HepG2 (cell line): ENCODE results near the gene OPRL1. TPM values are rescaled to one million over a fixed set of nuclear protein-coding genes. Genes with fewer than 3 reads are reported as not detected.

Source experiments
- CERS6 ChIP-seq: sonication (generic); formaldehyde crosslinking; IDR thresholded peaks from 2 replicates; pipeline ENCODE4 v1.5.0; 2020; ENCODE audit warnings: missing genetic modification reagents
- DMTF1 ChIP-seq: sonication (generic); formaldehyde crosslinking; IDR thresholded peaks from 2 replicates; pipeline ENCODE4 v1.4.0; 2020; ENCODE audit warnings: mild to moderate bottlenecking, missing genetic modification reagents
- KLF11 ChIP-seq: IDR thresholded peaks from 2 replicates; pipeline ENCODE4 v1.6.1; 2016; ENCODE audit warnings: missing compliant biosample characterization
- MYC ChIP-seq: sonication (generic); formaldehyde crosslinking; IDR thresholded peaks from 2 replicates; pipeline ENCODE4 v1.9.0; 2021; ENCODE audit warnings: missing genetic modification reagents, borderline replicate concordance
- NFATC3 ChIP-seq: sonication (generic); formaldehyde crosslinking; IDR thresholded peaks from 2 replicates; pipeline ENCODE4 v1.5.1; 2020; ENCODE audit warnings: mild to moderate bottlenecking, missing genetic modification reagents
- PHF21A ChIP-seq: sonication (generic); formaldehyde crosslinking; IDR thresholded peaks from 2 replicates; pipeline ENCODE4 v1.5.0; 2020; ENCODE audit warnings: mild to moderate bottlenecking, missing genetic modification reagents
- PREB ChIP-seq: sonication (generic); formaldehyde crosslinking; IDR thresholded peaks from 2 replicates; pipeline ENCODE4 v1.4.0; 2020; ENCODE audit warnings: missing genetic modification reagents
- SATB2 ChIP-seq: sonication (generic); formaldehyde crosslinking; IDR thresholded peaks from 2 replicates; pipeline ENCODE4 v1.5.0; 2020; ENCODE audit warnings: missing genetic modification reagents
- SNAPC4 ChIP-seq: sonication (generic); formaldehyde crosslinking; IDR thresholded peaks from 2 replicates; pipeline ENCODE4 v1.4.0; 2020; ENCODE audit warnings: mild to moderate bottlenecking, missing genetic modification reagents
- SP4 ChIP-seq: sonication (generic); formaldehyde crosslinking; IDR thresholded peaks from 2 replicates; pipeline ENCODE4 v1.8.1; 2023; ENCODE audit warnings: mild to moderate bottlenecking, missing genetic modification reagents
- ZFYVE20 ChIP-seq: sonication (generic); formaldehyde crosslinking; IDR thresholded peaks from 2 replicates; pipeline ENCODE4 v1.8.0; 2023; ENCODE audit warnings: low read depth, mild to moderate bottlenecking, moderate library complexity, missing genetic modification reagents, borderline replicate concordance
- ZNF121 ChIP-seq: sonication (generic); formaldehyde crosslinking; IDR thresholded peaks from 2 replicates; pipeline ENCODE4 v1.5.0; 2020; ENCODE audit warnings: mild to moderate bottlenecking, missing genetic modification reagents
- ZNF33A ChIP-seq: sonication (generic); formaldehyde crosslinking; IDR thresholded peaks from 2 replicates; pipeline ENCODE4 v1.5.1; 2020; ENCODE audit warnings: missing genetic modification reagents, mild to moderate bottlenecking, moderate library complexity, borderline replicate concordance
- ZNF670 ChIP-seq: sonication (generic); formaldehyde crosslinking; IDR thresholded peaks from 2 replicates; pipeline ENCODE4 v1.8.0; 2022; ENCODE audit warnings: mild to moderate bottlenecking, missing genetic modification reagents, borderline replicate concordance
- ZNF737 ChIP-seq: sonication (generic); formaldehyde crosslinking; IDR thresholded peaks from 2 replicates; pipeline ENCODE4 v1.5.0; 2020; ENCODE audit warnings: missing genetic modification reagents, mild to moderate bottlenecking, borderline replicate concordance
- ZNF816 ChIP-seq: sonication (generic); formaldehyde crosslinking; IDR thresholded peaks from 2 replicates; pipeline ENCODE4 v1.8.0; 2022; ENCODE audit warnings: missing genetic modification reagents, mild to moderate bottlenecking, borderline replicate concordance
- polyA plus RNA-seq, 8 experiments: library from polyadenylated mRNA; depleted of rRNA in 3 of 8; stranded (reverse) in 7 of 8; unstranded in 1 of 8; fragments of >200 nt; fragmentation: Illumina TruSeq in 4 of 8; extraction: Trizol in 4 of 8; gene quantifications; 2 replicates each; pipeline versions ENCODE4 v1.2.1 to v1.2.3, GENCODE V29; 2011 to 2016; ENCODE audit warnings: low read depth in 4 of 8, missing spikeins in 1 of 8, mixed read lengths in 1 of 8; ENCODE audit not compliant: insufficient read depth in 1 of 8
- total RNA-seq, 5 experiments: library from RNA; depleted of rRNA; stranded (reverse); fragments of >200 nt; fragmentation: Illumina TruSeq; extraction: Trizol; gene quantifications; 2 replicates each; pipeline ENCODE4 v1.2.3, GENCODE V29; 2016; ENCODE audit warnings: low read depth in 1 of 5
- TF ChIP-seq, protein P1 (sequence below): IDR thresholded peaks from 2 replicates; pipeline ENCODE4 v1.6.1; 2012; ENCODE audit warnings: low read depth, low read length, improper control_type of control experiment

OPRL1 gene
- total and polyA plus RNA-seq, 2 of the 13 experiments (the other 11 are each of a cell fraction or from before 2014, with no cell fraction given) = 0.35 to 0.71 TPM

DNA sequence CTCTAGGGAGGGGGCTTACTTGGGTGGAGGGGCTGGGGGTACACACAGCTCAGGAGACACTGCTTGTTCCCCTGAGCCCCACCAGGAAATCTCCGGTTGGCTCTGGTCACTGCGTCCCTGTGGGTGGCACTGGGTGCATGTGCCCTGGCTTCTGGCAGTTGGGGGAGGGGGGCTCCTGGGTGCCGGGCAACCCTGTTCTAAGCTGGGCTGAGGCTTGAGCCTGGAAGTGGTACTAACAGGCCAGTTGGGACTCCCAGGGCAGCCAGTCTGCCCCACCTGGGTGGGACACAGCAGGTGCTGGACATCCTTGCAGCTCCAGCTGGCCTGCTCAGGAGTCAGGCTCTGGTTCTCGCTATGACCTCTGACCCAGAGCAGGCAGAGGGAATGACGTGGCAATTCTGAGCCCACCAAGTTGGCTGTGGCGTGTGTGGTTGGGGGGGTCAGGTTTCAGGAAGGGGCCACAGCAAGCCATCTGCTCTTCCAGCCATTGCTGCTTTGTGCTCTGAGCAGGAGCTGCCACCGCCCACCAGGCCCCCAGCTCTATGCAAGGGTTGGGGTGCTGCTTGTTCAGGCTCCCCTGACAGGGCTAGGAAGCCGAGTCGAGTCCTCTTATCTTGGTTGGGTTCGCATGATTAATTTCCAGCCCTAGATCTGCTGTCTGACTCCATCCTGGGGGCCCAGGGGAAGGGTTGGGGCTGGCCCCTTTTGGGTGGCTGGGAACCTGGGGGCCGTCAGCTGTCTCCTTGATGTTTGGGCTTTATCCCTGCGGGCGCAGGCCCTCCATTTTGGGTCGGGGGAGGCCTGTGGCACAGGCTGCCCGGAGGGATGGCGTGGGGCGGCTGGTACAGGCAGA lies 43.3 kb upstream of the OPRL1 start (continued):
- no peak for TF ChIP-seq PREB (CRISPR knock-in tag)
- TF ChIP-seq ZNF33A (CRISPR knock-in tag) = no peak
- peak; percentile 1; the same call in 1 of the 2 replicates for TF ChIP-seq ZNF121 (CRISPR knock-in tag)
- TF ChIP-seq DMTF1 (CRISPR knock-in tag) = no peak
- peak; percentile 66 for TF ChIP-seq SP4 (CRISPR knock-in tag)
- no peak for TF ChIP-seq SATB2
- peak; percentile 35; the same call in 1 of the 2 replicates for TF ChIP-seq SNAPC4 (CRISPR knock-in tag)
- peak; percentile 13; the same call in 1 of the 2 replicates for TF ChIP-seq PHF21A (CRISPR knock-in tag)
- TF ChIP-seq ZNF816 (CRISPR knock-in tag) = no peak
- no peak for TF ChIP-seq NFATC3 (CRISPR knock-in tag)
- TF ChIP-seq MYC = no peak; the same call in 1 of the 2 replicates
- peak; percentile 48; the same call in 1 of the 2 replicates for TF ChIP-seq ZNF670 (CRISPR knock-in tag)
- TF ChIP-seq ZFYVE20 (CRISPR knock-in tag) = no peak
- TF ChIP-seq, protein P1, sequence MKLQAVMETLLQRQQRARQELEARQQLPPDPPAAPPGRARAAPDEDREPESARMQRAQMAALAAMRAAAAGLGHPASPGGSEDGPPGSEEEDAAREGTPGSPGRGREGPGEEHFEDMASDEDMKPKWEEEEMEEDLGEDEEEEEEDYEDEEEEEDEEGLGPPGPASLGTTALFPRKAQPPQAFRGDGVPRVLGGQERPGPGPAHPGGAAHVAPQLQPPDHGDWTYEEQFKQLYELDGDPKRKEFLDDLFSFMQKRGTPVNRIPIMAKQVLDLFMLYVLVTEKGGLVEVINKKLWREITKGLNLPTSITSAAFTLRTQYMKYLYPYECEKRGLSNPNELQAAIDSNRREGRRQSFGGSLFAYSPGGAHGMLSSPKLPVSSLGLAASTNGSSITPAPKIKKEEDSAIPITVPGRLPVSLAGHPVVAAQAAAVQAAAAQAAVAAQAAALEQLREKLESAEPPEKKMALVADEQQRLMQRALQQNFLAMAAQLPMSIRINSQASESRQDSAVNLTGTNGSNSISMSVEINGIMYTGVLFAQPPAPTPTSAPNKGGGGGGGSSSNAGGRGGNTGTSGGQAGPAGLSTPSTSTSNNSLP = no peak
- TF ChIP-seq ZNF737 (CRISPR knock-in tag) = no peak
- peak; percentile 38; the same call in 1 of the 2 replicates for TF ChIP-seq KLF11 (CRISPR knock-in tag)
- 0 out of 2 replicates have a peak, but pooled peaks have one; percentile 18 for TF ChIP-seq CERS6 (CRISPR knock-in tag)
